DMS 273 (cell line): Measurements from ENCODE around the gene PHF21A.
"Not testable (repeated sequence)": the region's sequence is repeated elsewhere in the genome, so short reads cannot be mapped to it uniquely, and the experiment has no call there.

ENCODE experiments used
- DNase-seq: peaks from one replicate; lab custom pipeline; 2025; ENCODE audit not compliant: unreplicated experiment; lab: John Stamatoyannopoulos, UW

Gene PHF21A

GRCh38 chr11:46120346-46121300 is 631 bp downstream of the PHF21A start:
- DNase-seq = peak; percentile 86

- DNase-seq = peak; percentile 73
These were observed 1.7 kb downstream of the PHF21A start for GRCh38 chr11:46119352-46120216.

GRCh38 chr11:46118702-46119351 is 2.4 kb downstream of the PHF21A start:
- DNase-seq = peak; percentile 48

GRCh38 chr11:46117842-46118241 is 3.4 kb downstream of the PHF21A start:
- DNase-seq = peak; percentile 33

- DNase-seq = not testable (repeated sequence)
These were observed 4.6 kb downstream of the PHF21A start for GRCh38 chr11:46116712-46117037.

- no peak for DNase-seq
These were observed 5.1 kb downstream of the PHF21A start for GRCh38 chr11:46116007-46116711.

- DNase-seq = no peak
These were observed 6.3 kb downstream of the PHF21A start for GRCh38 chr11:46114961-46115360.

- DNase-seq = no peak
These were observed 6.9 kb downstream of the PHF21A start for GRCh38 chr11:46114378-46114777.

- peak; percentile 85 for DNase-seq
These were observed 8.2 kb downstream of the PHF21A start for GRCh38 chr11:46112961-46113607.

- DNase-seq = no peak
These were observed 12.5 kb downstream of the PHF21A start for GRCh38 chr11:46108751-46109150.

GRCh38 chr11:46107780-46108179 is 13.5 kb downstream of the PHF21A start:
- DNase-seq = no peak

- no peak for DNase-seq
These were observed 13.9 kb downstream of the PHF21A start for GRCh38 chr11:46107408-46107718.

- peak; percentile 80 for DNase-seq
These were observed 14.5 kb downstream of the PHF21A start for GRCh38 chr11:46106530-46107407.

GRCh38 chr11:46105926-46106325 is 15.3 kb downstream of the PHF21A start:
- DNase-seq = peak; percentile 44

GRCh38 chr11:46105134-46105628 is 16.1 kb downstream of the PHF21A start:
- DNase-seq = no peak

- no peak for DNase-seq
These were observed 18.4 kb downstream of the PHF21A start for GRCh38 chr11:46102843-46103242.

- DNase-seq = no peak
These were observed 20.6 kb downstream of the PHF21A start for GRCh38 chr11:46100670-46101069.

GRCh38 chr11:46099963-46100316 is 21.3 kb downstream of the PHF21A start:
- DNase-seq = no peak

- no peak for DNase-seq
These were observed 30.9 kb downstream of the PHF21A start for GRCh38 chr11:46090375-46090774.
